ENCODE data around the gene TMEM207. TPM values are rescaled to one million over a fixed set of nuclear protein-coding genes. Genes with fewer than 3 reads are reported as not detected.

TMEM207 gene
- polyA plus RNA-seq, 1 of the 3 experiments (the other 2 are of a cell fraction) = not detected

DNA sequence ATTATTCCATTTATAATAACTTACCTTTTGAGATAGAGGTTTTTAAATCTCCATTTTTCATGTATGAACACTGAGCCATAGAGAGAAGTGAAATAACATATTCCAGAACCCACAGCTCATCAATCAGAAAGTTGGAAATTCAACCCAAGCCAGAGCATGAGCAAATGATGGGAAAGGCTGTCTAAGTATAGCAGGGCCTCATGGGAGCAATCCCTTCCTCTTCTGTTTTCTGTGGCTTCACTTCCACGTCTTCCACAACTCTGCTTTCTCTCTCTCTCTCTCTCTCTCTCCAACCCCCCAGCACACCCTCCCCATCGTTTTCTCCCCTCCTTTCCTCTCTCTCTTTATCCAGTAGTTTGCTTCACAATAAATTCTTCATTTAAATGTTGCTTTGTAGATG is 49.4 kb upstream of the TMEM207 start:
- no peak for TF ChIP-seq FOSL2 (IDR thresholded peaks at IDR 0.05; ENCODE audit: borderline replicate concordance, low read depth)
- no peak for TF ChIP-seq EZH2phosphoT487 (IDR thresholded peaks at IDR 0.05; ENCODE audit: borderline replicate concordance, low read depth)
- TF ChIP-seq MXI1 (IDR thresholded peaks at IDR 0.05; ENCODE audit: low read depth, low read length) = no peak
- TF ChIP-seq GABPA (IDR thresholded peaks at IDR 0.05; ENCODE audit: low read depth) = no peak
- TF ChIP-seq, protein P1, sequence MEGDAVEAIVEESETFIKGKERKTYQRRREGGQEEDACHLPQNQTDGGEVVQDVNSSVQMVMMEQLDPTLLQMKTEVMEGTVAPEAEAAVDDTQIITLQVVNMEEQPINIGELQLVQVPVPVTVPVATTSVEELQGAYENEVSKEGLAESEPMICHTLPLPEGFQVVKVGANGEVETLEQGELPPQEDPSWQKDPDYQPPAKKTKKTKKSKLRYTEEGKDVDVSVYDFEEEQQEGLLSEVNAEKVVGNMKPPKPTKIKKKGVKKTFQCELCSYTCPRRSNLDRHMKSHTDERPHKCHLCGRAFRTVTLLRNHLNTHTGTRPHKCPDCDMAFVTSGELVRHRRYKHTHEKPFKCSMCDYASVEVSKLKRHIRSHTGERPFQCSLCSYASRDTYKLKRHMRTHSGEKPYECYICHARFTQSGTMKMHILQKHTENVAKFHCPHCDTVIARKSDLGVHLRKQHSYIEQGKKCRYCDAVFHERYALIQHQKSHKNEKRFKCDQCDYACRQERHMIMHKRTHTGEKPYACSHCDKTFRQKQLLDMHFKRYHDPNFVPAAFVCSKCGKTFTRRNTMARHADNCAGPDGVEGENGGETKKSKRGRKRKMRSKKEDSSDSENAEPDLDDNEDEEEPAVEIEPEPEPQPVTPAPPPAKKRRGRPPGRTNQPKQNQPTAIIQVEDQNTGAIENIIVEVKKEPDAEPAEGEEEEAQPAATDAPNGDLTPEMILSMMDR (IDR thresholded peaks at IDR 0.05) = no peak
- no peak for TF ChIP-seq RXRA (IDR thresholded peaks at IDR 0.05; ENCODE audit: borderline replicate concordance, low read depth)
- no peak for TF ChIP-seq ELF1 (IDR thresholded peaks at IDR 0.05)
- TF ChIP-seq, protein P2, sequence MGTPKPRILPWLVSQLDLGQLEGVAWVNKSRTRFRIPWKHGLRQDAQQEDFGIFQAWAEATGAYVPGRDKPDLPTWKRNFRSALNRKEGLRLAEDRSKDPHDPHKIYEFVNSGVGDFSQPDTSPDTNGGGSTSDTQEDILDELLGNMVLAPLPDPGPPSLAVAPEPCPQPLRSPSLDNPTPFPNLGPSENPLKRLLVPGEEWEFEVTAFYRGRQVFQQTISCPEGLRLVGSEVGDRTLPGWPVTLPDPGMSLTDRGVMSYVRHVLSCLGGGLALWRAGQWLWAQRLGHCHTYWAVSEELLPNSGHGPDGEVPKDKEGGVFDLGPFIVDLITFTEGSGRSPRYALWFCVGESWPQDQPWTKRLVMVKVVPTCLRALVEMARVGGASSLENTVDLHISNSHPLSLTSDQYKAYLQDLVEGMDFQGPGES (IDR thresholded peaks at IDR 0.05; ENCODE audit: low read depth, low read length) = no peak
- no peak for TF ChIP-seq RFX5 (IDR thresholded peaks at IDR 0.05; ENCODE audit: low read length)
- TF ChIP-seq EP300 (IDR thresholded peaks at IDR 0.05; ENCODE audit: borderline replicate concordance in 1 of 2, low read depth in 1 of 2, low read length in 1 of 2) = no peak
- no peak for TF ChIP-seq JUND (IDR thresholded peaks at IDR 0.05)
- no peak for TF ChIP-seq CHD2 (IDR thresholded peaks at IDR 0.05; ENCODE audit: low read length, partially characterized antibody)
- TF ChIP-seq YY1 (IDR thresholded peaks at IDR 0.05; ENCODE audit: low read depth) = no peak
- no peak for TF ChIP-seq POLR2AphosphoS5 (IDR thresholded peaks at IDR 0.05; ENCODE audit: low read depth, low read length)
- TF ChIP-seq, protein P3, sequence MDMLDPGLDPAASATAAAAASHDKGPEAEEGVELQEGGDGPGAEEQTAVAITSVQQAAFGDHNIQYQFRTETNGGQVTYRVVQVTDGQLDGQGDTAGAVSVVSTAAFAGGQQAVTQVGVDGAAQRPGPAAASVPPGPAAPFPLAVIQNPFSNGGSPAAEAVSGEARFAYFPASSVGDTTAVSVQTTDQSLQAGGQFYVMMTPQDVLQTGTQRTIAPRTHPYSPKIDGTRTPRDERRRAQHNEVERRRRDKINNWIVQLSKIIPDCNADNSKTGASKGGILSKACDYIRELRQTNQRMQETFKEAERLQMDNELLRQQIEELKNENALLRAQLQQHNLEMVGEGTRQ (IDR thresholded peaks at IDR 0.05; ENCODE audit: borderline replicate concordance, low read depth, low read length) = no peak
- Histone ChIP-seq H3K9ac (no peak overlapping the region), H3K27ac (ENCODE audit: low read depth in 2 of 2, low read length in 1 of 2) (no peak overlapping the region), H2AFZ (ENCODE audit: low read depth) (no peak overlapping the region; the same call in 1 of the 2 replicates), H3K9me3 (no peaks in the 10 kb centered on the region), H3F3A (replicated peaks; ENCODE audit: insufficient read depth) (no peaks in the 10 kb centered on the region), H3K36me3 (replicated peaks in 1 of 2; ENCODE audit: control insufficient read depth in 1 of 2, insufficient read depth in 2 of 2, low read length in 1 of 2) (no peaks in the 10 kb centered on the region), H3K79me2 (ENCODE audit: insufficient read depth) (no peaks in the 10 kb centered on the region), H3K4me1 (ENCODE audit: control insufficient read depth in 1 of 2, insufficient read depth in 2 of 2, low read depth in 1 of 2, low read length in 1 of 2) (no peaks in the 10 kb centered on the region), H3K4me3 (ENCODE audit: low read depth in 2 of 2, low read length in 1 of 2) (no peak overlapping the region), H4K20me1 (ENCODE audit: insufficient read depth) (no peaks in the 10 kb centered on the region), H3K4me2 (no peak overlapping the region), H3K9me2 (no peaks in the 10 kb centered on the region), H3K27me3 (ENCODE audit: insufficient read depth) (peaks cover 4% of the 10 kb centered on the region; the same call in 1 of the 2 replicates)
- POLR2A ChIA-PET = no interaction called here
- WGBS (ENCODE audit: low lambda C conversion rate) = 4% methylated on average over 2 of the region's 2 CpGs
- DNase-seq = no peak
- CTCF ChIA-PET = no interaction called here

DNA sequence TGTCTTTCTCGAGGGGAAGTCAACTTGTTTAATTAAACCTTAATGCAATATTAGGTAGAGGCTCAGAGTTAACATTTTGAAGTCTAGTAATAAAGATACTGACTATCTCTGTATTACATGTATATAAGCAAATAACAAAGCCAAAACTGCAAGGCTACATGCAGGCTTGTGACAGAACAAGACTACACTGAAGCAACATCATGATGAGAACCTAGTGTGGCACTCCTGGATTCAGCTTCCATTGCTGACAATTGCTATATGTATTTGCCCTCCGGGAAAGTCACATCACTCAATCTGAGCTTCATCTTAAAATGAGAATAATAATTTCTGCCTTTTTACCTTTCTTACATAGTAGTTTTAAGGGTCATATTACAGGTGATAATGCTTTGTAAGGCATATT is 48.6 kb upstream of the TMEM207 start:
- TF ChIP-seq NRF1 (IDR thresholded peaks at IDR 0.05; ENCODE audit: low read depth, low read length) = no peak
- TF ChIP-seq MEF2A (IDR thresholded peaks at IDR 0.05; ENCODE audit: borderline replicate concordance, low read depth) = no peak
- TF ChIP-seq, protein P2 (IDR thresholded peaks at IDR 0.05; ENCODE audit: low read depth, low read length) = no peak
- no peaks in the 10 kb centered on the region for H3F3A ChIP-seq (replicated peaks; ENCODE audit: insufficient read depth)
- no peak for DNase-seq
- CTCF ChIA-PET = interaction anchor here (1.6 kb wide), 1 partner anchor 15 kb away, joined by 4 read pairs; the partner anchor contains the start of gene IL1RAP
- no peak overlapping the region for H2AFZ ChIP-seq (ENCODE audit: low read depth)
- H3K9me2 ChIP-seq = no peaks in the 10 kb centered on the region
- no peaks in the 10 kb centered on the region for H3K27me3 ChIP-seq (ENCODE audit: insufficient read depth)
- POLR2A ChIA-PET = no interaction called here
- no peaks in the 10 kb centered on the region for H3K79me2 ChIP-seq (ENCODE audit: insufficient read depth)
- H3K4me1 ChIP-seq (ENCODE audit: control insufficient read depth in 1 of 2, insufficient read depth in 2 of 2, low read depth in 1 of 2, low read length in 1 of 2) = no peaks in the 10 kb centered on the region
- H3K27ac ChIP-seq (ENCODE audit: low read depth in 2 of 2, low read length in 1 of 2) = no peak overlapping the region
- no peaks in the 10 kb centered on the region for H3K9me3 ChIP-seq
- WGBS (ENCODE audit: low lambda C conversion rate) = 16% methylated on average over 2 of the region's 2 CpGs
- no peaks in the 10 kb centered on the region for H4K20me1 ChIP-seq (ENCODE audit: insufficient read depth)
- no peak overlapping the region for H3K4me3 ChIP-seq (ENCODE audit: low read depth in 2 of 2, low read length in 1 of 2)
- no peak overlapping the region for H3K9ac ChIP-seq
- no peak overlapping the region for H3K4me2 ChIP-seq
- H3K36me3 ChIP-seq (replicated peaks in 1 of 2; ENCODE audit: control insufficient read depth in 1 of 2, insufficient read depth in 2 of 2, low read length in 1 of 2) = no peaks in the 10 kb centered on the region

All from SK-N-SH (cell line).